GM20000 (cell line): ENCODE results near the gene SOCS7.

ENCODE experiments used
- DNase-seq: peaks from one replicate; pipeline ENCODE4 v3.0.0; 2012; ENCODE audit warnings: low spot score
- TF ChIP-seq, protein P1 (sequence below): IDR thresholded peaks from 2 replicates; pipeline ENCODE4 v1.5.1; 2012; ENCODE audit warnings: mild to moderate bottlenecking, control low read depth; ENCODE audit errors: extremely low read depth, missing control alignments

The SOCS7 gene, protein sequence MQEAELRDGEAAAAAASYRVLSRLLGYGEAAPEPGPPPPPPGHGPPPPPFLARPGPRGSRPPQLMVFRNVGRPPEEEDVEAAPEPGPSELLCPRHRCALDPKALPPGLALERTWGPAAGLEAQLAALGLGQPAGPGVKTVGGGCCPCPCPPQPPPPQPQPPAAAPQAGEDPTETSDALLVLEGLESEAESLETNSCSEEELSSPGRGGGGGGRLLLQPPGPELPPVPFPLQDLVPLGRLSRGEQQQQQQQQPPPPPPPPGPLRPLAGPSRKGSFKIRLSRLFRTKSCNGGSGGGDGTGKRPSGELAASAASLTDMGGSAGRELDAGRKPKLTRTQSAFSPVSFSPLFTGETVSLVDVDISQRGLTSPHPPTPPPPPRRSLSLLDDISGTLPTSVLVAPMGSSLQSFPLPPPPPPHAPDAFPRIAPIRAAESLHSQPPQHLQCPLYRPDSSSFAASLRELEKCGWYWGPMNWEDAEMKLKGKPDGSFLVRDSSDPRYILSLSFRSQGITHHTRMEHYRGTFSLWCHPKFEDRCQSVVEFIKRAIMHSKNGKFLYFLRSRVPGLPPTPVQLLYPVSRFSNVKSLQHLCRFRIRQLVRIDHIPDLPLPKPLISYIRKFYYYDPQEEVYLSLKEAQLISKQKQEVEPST

DNA sequence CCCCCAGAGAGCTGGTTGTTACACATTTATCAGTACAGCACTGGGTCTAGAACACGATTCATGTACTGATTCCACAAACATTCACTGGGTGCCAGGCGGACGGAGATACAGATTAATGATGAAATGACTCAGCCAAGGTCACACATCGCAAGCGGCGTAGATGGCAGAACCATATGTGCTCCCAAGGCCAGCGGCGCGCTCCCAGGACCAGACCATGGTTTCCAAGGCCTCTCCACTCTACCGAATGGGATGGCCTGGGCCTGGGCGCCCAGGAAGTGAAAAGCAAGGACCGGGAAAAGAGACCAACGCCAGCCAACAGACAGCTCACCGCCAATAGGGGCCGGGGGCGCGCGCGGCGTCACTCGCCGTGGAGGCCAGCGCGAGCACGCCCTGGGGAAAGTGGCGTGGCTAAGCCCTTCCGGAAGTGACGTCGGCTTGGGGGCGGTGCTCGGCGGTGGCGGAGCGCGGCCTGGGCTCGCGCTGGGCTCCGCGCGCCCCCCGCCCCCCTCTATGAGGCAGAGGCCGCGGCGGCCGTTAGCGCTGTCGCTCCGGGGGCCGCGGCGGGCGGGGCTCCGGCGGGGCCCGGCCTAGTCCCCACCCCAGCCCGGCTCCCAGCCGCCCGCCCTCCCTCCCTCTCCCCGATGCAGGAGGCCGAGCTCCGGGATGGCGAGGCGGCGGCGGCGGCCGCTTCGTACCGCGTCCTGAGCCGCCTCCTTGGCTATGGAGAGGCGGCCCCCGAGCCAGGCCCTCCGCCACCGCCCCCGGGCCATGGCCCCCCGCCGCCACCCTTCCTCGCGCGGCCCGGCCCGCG, at the start of gene SOCS7:
SOCS7 (plus strand) TSS at position 433 of the 811 bp plus-strand sequence; CDS start at position 642, 209 bp downstream.
- TF ChIP-seq, protein P1, sequence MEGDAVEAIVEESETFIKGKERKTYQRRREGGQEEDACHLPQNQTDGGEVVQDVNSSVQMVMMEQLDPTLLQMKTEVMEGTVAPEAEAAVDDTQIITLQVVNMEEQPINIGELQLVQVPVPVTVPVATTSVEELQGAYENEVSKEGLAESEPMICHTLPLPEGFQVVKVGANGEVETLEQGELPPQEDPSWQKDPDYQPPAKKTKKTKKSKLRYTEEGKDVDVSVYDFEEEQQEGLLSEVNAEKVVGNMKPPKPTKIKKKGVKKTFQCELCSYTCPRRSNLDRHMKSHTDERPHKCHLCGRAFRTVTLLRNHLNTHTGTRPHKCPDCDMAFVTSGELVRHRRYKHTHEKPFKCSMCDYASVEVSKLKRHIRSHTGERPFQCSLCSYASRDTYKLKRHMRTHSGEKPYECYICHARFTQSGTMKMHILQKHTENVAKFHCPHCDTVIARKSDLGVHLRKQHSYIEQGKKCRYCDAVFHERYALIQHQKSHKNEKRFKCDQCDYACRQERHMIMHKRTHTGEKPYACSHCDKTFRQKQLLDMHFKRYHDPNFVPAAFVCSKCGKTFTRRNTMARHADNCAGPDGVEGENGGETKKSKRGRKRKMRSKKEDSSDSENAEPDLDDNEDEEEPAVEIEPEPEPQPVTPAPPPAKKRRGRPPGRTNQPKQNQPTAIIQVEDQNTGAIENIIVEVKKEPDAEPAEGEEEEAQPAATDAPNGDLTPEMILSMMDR = no peak

DNA sequence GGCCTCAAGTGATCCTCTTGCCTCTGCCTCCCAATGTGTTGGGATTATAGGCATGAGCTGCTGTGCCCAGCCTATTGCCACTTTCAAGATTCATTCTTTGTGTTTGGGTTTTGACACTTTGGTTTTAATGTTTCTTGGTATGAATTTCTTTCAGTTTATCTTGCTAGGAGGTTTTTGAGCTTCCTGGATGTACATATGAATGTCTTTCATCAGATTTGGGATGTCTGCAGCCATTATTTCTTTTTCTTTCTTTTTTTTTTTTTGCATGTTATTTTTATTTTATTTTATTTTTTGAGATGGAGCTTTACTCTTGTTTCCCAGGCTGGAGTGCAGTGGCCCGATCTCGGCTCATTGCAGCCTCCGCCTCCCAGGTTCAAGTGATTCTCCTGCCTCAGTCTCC, 36.1 kb upstream of the SOCS7 start:
- no peak for DNase-seq
- TF ChIP-seq, protein P1 = no peak

More for the DNA sequence above, at the start of gene SOCS7:
- DNase-seq = peak; percentile 97

DNA sequence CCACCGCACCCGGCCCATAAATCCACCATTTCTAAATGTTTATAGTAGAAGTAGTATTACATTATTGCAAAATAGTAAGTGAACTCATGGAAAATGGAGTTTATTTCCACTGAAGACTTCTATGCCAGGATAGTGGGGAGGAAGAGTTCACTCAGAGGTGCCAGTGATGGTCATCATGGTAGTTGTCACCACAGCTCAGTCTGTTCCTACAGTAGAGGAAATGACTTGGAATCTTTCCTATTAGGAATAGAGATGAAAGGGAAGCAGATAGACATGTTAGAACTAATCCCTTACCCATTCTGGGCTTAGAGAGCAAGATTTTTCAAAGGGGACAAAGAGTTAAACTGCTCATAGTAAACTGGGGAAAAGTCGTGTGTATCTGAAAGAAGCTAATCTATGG, 34.6 kb upstream of the SOCS7 start:
- DNase-seq = no peak
- TF ChIP-seq, protein P1 = no peak

DNA sequence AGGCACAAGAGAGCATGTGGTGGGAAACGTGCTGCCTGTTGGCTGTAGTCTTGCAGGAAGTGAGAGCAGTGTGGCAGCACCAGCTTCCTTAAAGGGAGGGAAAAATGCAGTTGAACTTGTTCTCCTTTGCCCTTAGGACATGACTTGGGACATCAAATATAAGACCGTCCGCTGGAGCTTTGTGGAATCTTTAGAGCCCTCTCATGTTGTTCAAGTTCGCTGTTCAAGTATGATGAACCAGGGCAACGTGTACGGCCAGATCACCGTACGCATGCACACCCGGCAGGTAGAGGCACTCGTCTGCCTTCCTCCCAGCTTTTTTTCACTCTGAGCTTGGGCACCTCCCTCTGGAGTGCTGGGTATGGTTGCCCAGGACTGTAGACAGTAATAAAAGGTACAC, 31.2 kb upstream of the SOCS7 start:
- TF ChIP-seq, protein P1 = no peak
- DNase-seq = no peak

DNA sequence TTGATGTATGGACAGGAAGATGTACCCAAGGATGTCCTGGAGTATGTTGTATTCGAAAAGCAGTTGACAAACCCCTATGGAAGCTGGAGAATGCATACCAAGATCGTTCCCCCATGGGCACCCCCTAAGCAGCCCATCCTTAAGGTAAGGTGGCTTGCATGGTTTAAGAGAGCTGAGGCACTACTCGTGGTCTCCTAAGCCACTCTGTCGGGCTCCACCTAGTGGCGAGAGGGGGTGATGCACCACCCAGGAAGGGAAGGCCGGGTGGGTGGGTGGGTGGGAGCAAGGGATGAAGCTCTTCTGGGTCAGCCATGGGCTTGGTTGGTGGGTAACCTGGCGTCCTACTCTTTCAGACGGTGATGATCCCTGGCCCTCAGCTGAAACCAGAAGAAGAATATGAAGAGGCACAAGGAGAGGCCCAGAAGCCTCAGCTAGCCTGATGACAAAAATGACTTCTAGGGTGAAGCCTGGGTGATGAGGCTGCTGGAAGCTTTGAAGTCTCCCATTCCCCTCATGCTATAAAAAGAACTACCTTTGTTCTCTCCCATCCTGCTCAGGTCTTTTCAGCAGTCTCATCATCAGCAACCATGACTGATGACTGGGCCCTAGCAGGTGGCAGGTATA, 29.4 kb upstream of the SOCS7 start:
- TF ChIP-seq, protein P1 = peak; percentile 76
- DNase-seq = peak; percentile 83

DNA sequence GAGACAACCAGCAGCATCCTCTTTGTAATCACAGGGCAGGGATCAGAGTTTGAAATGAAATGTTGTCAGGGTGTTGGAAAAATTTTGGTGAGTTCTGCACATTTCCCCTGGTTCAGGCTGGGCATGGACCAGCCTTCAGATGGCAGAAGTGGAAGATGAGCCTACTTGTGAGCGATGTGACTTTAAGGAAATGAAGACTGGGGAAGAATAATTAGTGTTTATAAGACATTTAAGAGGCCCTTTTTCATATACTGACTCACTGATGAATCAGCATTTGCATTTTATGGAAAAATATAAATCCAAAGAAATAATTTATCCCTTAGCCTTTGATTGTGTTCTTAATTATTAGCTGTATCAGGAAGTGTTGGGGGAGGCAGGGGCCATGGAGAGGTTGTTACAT, 28.7 kb upstream of the SOCS7 start:
- TF ChIP-seq, protein P1 = no peak
- no peak for DNase-seq
